GM06990 (cell line): Measurements from ENCODE around the gene SERTAD3.
A peak's percentile ranks its signal among the peaks of the same experiment; 100 is the strongest.

Experiments
- DNase-seq: peaks from one replicate; pipeline ENCODE4 v3.0.0-alpha.2; 2011; ENCODE audit not compliant: insufficient read length; ENCODE audit errors: extremely low read depth
- H3K27me3 ChIP-seq: replicated peaks from 2 replicates; pipeline ENCODE4 v1.6.0; 2011; ENCODE audit warnings: low read length; ENCODE audit not compliant: control insufficient read depth, insufficient read depth
- H3K36me3 ChIP-seq: 2 replicates; pipeline ENCODE4 v1.5.1; 2011; ENCODE audit warnings: low read length; ENCODE audit not compliant: control insufficient read depth, insufficient read depth
- H3K4me3 ChIP-seq: replicated peaks from 2 replicates; pipeline ENCODE4 v1.5.1; 2011; ENCODE audit warnings: low read depth, mild to moderate bottlenecking, control low read depth, low read length
- TF ChIP-seq, protein P1 (sequence below): IDR thresholded peaks from 2 replicates; pipeline ENCODE4 v1.5.1; 2011; ENCODE audit warnings: low read length, control low read depth, mild to moderate bottlenecking, inconsistent platforms; ENCODE audit not compliant: insufficient read depth, poor library complexity, severe bottlenecking

SERTAD3 gene

DNA sequence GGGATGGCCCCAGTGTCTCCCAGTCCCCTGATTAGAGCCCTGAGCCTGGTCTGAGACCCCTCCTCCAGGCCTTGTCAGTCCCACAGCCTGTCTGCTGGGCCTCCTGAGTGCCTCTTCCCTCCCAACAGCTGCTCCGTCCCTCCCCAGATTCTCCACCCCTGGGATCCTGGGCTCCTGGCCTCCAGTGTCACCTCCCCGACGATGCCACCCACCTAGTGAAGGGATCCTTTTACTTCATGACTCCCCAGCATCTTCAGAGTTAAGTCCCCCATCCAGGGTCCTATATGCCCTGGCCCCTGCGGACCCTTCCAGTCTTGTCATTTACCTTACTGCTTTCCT is 26.5 kb downstream of the SERTAD3 start:
- H3K4me3 ChIP-seq, result no peak overlapping the region
- TF ChIP-seq, protein P1, sequence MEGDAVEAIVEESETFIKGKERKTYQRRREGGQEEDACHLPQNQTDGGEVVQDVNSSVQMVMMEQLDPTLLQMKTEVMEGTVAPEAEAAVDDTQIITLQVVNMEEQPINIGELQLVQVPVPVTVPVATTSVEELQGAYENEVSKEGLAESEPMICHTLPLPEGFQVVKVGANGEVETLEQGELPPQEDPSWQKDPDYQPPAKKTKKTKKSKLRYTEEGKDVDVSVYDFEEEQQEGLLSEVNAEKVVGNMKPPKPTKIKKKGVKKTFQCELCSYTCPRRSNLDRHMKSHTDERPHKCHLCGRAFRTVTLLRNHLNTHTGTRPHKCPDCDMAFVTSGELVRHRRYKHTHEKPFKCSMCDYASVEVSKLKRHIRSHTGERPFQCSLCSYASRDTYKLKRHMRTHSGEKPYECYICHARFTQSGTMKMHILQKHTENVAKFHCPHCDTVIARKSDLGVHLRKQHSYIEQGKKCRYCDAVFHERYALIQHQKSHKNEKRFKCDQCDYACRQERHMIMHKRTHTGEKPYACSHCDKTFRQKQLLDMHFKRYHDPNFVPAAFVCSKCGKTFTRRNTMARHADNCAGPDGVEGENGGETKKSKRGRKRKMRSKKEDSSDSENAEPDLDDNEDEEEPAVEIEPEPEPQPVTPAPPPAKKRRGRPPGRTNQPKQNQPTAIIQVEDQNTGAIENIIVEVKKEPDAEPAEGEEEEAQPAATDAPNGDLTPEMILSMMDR, result no peak
- peaks cover 3% of the 10 kb centered on the region for H3K36me3 ChIP-seq
- no peaks in the 10 kb centered on the region for H3K27me3 ChIP-seq
- no peak for DNase-seq

DNA sequence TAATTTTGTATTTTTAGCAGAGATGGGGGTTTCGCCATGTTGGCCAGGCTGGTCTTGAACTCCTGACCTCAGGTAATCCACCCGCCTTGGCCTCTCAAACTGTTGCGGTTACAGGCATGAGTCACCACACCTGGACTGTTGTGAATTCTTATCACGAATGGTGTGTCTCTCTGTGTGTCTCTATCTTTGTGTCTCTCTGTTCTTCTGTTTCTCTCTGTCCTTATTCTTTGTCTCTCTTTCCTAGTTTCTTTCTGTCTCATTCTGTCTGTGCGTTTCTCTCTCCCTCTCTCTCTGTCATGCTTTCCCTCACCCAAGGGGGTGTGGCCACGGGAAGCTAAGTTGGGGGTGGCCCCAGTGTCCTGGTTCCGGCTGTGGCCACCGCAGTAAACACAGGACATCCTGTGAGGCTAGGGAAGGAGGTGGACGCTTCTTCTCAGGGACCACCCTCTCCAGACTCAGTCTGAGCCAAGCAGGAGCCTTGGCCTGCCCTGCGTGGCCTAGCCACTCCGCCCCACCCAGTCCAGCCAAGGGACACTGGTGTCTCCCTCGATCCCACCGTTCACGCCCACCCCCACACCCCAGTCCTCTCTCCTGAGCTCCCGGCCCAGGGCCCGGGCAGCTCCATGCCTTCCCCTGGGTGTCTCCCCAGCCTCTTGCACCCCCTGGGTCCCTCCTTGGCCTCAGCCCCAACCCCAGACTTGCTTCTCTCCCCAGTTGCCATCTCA is 27.1 kb downstream of the SERTAD3 start:
- TF ChIP-seq, protein P1, result no peak
- peak; percentile 67 for DNase-seq
- no peak overlapping the region for H3K4me3 ChIP-seq
- H3K36me3 ChIP-seq, result no peaks in the 10 kb centered on the region
- no peaks in the 10 kb centered on the region for H3K27me3 ChIP-seq

DNA sequence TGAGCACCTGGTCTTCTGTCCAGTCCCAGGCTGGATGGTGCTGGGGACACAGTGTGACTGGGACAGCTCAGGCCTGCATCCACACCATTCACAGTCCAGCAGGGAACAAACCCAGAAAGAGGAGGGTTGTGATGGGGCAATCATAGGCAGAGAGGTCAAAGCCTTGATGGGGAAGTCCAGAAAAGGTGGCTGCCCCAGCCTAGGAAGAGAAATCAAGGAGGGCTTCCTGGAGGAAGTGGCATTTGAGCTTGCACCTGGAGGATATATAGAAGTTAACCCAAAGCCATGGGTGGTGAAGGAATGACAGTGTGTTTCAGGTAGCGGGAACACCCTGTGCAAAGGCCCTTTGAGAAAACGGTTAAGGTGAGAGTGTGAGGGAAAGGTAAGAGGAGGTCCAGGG is 28.4 kb downstream of the SERTAD3 start:
- TF ChIP-seq, protein P1, result no peak
- no peak for DNase-seq
- Histone ChIP-seq H3K36me3 (no peaks in the 10 kb centered on the region), H3K27me3 (no peaks in the 10 kb centered on the region), H3K4me3 (no peak overlapping the region)

DNA sequence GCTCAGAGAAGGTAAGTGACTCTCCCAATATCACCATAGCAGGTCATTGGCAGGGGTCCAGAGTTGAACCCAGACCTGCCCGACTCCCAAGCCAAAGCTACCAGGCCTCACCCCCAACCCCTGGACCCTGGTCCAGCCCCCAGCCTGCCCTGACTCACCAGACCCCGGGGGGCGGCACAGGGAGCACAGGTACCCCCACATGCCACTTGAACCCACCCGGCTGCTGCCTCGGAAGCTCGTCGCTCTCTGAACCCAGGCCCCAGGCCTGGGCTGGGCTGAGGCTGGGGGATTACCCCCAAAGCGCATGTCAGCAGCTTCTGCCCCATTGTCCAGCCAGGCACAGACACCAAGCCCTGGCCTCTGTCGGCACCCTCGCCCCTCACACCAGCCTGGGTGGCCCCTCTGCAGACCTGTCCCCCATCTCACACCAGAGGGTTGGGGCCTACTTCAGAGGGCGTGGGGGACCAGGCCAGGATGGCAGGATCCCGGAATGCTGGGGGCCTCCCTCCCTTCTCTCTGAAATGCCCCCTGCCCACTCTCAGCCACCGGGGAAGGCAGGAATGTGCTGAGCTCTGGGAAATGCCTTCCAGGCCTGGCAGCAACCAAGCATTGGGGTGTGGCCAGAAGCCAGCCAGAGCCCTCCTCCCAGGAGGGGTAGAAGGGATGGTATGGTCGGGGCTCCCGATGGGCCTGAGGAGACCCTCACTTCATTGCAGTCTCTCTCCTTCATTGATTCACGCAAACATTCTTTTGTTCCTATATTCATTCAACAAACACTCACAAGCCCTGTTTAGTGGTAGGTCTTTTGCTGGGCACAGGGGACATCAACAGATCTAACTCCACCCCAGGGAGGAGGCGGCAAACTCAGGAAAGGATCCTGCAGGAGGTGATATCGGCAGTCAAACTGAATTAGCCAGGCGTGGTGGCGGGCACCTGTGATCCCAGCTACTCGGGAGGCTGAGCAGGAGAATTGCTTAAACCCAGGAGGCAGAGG is 29.3 kb downstream of the SERTAD3 start:
- no peak for DNase-seq

DNA sequence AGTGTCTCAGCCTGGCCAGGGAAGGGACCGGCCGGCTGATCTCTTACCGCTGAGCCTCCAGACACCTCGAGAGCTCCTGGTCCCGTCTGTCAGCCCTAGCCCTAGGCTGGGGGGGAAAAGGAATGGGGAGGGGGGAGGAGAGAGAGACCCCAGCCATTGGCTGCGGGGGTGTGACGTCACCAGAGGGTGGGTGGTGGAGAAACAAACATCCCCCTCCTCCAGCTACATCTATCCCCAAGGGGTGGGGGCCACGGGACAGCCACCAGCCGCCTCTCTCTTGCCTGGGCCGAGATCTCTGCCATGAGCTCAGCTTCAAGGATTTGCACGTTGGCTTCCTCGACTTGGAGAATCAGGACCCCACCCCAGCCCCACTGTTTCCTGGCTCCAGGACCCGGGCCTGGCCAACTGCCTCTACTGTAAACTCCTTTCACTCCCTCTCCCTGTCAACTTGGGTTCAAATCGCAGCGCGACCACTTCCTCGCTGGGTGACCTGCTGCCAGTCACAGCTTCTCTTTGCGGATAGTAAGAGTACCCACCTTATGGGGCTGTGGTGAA is 30.8 kb downstream of the SERTAD3 start, which contains the start of gene PRX:
TSS of gene PRX (minus strand) at position 88 of the 555 bp plus-strand sequence. CDS start 5,446 bp downstream, outside the sequence.
- Histone ChIP-seq H3K4me3 (no peak within 1 kb of the TSS), H3K36me3 (no peaks in the 10 kb centered on the region), H3K27me3 (no peaks in the 10 kb centered on the region)
- DNase-seq, result no peak
- TF ChIP-seq, protein P1, result no peak

More for the DNA sequence above, 29.3 kb downstream of the SERTAD3 start:
- TF ChIP-seq, protein P1, result no peak
- Histone ChIP-seq H3K36me3 (no peaks in the 10 kb centered on the region), H3K4me3 (no peak overlapping the region), H3K27me3 (no peaks in the 10 kb centered on the region)
